GM18517 (cell line): ENCODE results near the gene SOX14.

Experiments
- ATAC-seq: cut with Tn5 transposase; IDR thresholded peaks from one replicate; pipeline ENCODE4 v1.9.1; 2021; ENCODE audit warnings: mild to moderate bottlenecking, moderate library complexity; ENCODE audit not compliant: unreplicated experiment

SOX14 gene

DNA sequence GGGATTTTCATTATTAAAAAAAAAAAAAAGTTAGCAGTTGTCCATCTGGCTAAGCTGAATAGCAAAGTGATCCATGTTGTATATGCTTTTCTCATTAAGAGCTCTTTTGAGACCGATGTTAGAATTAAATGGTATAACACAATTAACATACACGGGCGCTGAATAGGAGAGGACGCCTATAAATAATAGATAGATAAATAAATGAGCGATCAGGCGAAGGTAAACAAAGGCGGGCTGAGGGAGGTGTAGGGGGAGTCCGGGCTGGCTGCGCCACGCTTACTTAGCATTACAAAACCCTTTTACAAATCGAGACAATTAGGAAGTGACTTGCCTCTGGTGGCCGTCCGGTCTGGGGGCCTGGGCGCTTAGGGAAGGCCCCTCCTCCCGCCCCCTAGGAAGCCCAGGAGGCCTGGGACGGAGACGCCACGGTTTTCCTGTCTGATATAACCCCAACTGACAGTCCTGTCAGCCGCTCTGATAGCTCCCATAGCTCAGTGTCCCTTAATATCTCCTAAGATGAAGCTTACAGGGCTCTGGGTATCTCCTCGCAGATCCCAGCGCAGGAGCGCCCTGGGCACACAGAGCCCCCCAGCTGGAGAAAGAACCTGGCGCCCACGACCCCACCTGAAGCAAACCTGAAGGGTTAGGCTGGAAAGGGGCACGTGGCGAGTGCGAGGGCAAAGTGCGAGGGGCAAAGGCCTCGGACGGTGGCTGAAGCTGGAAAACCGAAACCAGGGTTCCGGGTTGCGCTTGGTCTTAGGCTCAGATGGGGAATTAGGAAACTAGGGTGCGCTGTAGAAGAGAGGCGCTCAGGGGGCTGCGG, 3.6 kb downstream of the SOX14 start:
- no peak for ATAC-seq

DNA sequence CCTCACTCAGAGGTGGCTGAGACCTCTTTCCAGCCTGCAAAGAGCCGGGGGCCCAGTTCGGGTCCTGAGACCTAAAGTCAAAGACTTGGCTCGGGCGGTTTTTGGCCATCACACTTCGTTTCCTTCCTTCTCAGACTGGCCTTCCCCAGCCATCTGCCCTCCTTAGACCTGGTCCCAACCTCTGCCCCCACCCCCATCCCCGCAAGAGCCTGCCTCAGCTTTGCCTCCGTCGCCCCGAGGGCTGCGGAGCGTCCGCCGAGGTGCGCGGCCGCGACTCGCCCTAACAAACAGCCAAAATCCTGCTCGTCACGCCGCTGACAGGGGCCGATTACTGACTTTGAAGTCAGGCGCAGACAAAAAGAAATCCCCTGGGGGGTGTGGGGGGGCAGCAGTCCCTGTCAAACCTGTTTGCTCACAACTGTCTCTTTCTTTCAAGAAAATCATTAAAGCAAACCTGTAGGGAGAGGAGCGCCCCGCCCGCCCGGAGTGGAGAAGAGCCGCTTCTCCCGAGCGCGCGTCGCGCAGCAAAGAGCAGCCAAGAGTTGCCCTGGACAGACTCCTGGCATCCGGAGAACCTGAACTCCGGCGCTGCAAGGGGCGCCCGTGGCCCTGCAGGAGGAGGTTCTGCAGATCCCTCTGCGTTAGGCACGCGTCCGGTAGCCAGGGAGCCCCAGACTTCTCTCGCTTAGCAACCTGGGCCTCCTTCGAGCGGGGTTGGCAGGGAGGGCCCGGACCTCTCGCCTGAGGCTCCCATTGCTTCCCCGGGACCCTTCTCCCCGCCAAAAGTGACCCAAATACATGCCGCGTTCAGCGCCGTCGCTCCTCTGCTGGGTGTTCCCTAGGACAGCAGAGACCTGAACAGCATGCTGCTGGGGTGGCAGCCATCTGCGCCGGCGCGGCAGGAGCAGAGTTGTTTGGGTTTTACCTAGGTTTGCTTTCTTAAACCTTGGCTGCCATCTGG, 4.5 kb downstream of the SOX14 start:
- ATAC-seq: no peak

- no peak for ATAC-seq
Observed at GRCh38 chr3:137769322-137770065, 5.4 kb downstream of the SOX14 start.

- no peak for ATAC-seq
Observed at GRCh38 chr3:137770066-137770834, 6.1 kb downstream of the SOX14 start.

DNA sequence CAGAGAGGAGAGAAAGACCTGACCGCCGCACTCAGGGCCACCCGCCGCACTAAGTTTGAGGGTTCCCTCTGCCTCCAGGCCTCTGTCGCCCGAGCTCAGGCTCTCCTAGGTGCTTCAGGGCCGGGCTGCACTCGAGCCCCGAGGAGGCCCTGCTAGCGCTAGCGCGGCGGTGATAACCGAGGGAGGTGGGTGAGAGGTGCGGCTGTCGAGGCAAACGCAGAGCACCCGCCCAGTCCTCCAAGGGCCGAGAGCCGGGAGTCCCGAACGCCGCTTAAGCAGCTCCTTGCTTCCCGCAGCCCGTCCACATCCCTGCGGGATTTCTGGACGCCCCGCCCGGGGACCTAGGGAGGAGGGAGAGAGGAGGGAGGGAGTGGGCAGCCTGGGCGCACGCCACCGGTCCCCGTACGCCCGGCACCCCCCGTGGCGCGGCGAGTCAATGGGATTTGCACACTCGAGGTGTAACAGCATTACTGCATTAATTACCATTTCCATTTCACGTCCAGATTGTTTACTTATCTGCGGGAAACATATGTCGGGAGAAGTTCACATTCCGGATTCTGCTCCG, 6.8 kb downstream of the SOX14 start:
- ATAC-seq: no peak

DNA sequence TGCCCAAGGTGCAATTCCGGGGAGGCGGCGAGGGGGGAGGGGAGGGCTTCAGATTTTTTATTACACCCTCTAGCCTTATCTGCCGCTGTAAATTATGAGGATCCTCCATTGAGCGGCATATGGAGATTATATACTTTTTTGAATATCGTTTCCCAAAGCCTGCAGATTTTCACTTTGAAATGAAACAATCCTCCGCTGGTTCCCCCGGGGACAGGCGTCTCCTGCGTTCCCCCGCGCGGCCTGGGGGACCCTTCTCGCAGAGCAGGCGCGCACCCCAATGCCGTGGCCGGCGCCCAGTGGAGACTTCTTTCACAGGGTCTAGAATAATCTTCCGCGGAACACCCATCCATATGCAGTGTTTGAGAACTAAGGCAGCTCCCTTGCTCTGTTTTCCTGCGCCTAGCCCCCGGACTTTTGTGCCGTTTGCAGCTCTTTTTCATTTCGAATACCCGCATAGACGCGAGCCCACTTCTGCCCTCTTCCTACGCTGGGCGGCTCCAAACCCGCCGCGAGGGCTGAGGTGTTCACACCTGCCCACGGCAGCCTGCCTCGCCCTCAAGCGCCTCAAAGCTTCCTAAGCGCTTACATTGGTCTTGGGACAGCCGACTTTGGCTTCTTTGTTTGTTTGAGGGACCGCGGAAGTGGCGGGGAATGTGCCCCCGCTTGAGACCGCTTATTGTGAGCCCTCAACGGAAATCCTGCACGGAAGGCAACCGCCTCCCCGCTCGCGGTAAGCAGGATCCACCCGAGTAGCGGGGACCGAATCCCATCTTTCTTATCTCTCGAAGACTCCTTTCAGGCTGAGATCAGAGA, 7.5 kb downstream of the SOX14 start:
- no peak for ATAC-seq

- no peak for ATAC-seq
Observed at GRCh38 chr3:137772214-137772955, 8.3 kb downstream of the SOX14 start.

DNA sequence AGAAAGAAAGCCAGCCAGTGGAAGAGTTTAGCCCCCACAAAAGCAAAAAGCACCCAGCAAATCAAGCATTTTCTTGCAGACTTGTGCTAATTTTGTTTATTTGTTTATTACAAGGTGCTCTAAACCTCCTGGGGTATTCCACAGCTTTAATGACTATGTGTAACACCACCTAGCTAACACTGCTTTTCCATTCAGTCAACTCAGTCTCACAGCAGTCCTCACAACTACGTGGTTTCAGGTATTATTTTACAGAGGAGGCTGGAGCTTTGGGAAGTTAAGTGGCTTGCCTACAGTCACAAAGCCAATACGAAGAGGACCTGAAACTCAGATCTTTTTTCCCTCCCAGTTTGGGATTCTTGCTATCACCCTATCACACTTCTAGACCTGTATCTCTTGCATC, 14.8 kb downstream of the SOX14 start:
- no peak for ATAC-seq

DNA sequence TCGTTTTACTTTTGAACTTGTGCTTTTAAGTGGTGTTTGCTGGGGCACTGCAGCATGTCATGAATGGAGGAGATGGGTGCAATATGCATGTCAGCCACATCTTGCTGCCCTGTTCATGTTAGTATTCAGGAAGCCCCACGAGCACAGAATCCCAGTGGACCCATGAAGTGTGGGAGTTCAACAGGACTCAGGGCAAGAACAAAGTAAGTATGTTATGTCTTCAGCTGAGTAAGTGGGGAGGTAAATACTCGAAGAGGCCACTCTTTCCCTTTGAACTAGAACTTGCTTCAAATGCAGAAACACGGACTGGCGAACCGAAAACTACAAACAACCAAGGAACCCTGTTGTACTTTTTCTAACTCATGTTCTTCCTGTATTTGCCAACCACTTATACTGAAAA, 23.4 kb downstream of the SOX14 start:
- no peak for ATAC-seq

GRCh38 chr3:137789236-137789635, 25.1 kb downstream of the SOX14 start:
- no peak for ATAC-seq

- ATAC-seq: no peak
Observed at GRCh38 chr3:137792626-137793271, 28.6 kb downstream of the SOX14 start.

DNA sequence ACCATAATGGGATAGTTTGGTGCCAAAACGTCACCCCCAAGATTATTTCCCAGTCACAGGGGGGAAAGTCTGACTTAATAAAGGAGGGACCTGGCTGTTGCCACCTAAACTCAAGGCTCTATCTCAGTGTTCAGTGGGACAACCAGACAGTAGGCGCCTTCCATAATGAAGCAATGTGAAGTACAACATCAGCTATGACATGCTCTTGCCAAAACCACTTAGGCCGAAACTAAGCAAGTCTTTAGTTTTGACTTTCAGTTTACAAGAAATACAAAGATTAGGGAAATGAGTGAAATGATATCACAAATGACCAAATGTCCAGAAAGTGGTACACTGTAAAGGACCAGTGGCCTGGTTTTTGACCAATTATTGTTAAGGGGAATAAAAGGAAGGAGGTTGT, 32.9 kb downstream of the SOX14 start:
- no peak for ATAC-seq

DNA sequence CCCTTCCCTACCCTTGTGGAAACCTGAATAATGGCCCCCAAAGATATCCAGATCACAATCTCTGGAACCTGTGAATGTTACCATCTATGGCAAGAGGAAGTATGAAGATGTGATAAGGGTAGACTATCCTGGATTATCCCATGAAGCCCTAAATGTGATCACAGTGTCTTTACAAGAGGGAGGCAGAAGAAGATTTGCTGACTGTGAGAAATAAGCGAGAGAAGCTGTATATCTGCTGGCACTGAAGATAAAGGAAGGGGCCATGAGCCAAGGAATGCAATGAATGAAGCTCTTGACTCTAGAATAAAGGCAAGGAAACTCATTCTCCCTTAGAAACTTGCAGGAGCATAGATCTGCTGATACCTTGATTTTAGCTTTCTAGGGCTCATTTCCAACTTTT, 39.1 kb downstream of the SOX14 start:
- ATAC-seq: no peak

- ATAC-seq: no peak
Observed at GRCh38 chr3:137807998-137808397, 43.9 kb downstream of the SOX14 start.

GRCh38 chr3:137809509-137809908, 45.4 kb downstream of the SOX14 start:
- ATAC-seq: no peak

GRCh38 chr3:137812023-137812422, 47.9 kb downstream of the SOX14 start:
- ATAC-seq: no peak

DNA sequence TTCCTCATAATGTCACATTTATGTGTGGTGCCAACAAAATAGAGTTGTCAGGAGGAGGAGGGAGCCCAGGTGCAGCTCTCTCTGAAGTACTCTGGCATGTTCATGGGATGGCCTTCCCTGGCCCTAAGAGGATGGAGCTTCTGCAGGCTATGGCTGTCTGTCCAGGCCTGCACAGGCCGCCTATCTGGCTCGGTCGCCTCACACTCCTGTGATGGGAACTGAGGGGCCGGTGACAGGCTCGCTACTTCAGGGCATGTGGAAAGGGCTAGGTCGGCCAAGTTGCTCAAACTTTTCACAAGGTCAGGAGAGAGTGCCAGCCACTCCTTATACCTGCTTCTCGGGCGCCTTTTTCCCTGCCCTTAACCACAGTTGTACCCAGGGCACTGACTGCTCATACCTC, 51.1 kb downstream of the SOX14 start:
- ATAC-seq: no peak
